BE2C (cell line): ENCODE measurements around the gene DOCK2.

Experiments used
- DNase-seq: peaks from one replicate; pipeline ENCODE4 v3.0.0-alpha.2; 2020
- H3K27me3 ChIP-seq: fragments of 250-450 bp; sonication (Bioruptor Pico); 2 replicates; pipeline ENCODE4 v1.5.1; 2020; ENCODE audit warnings: mild to moderate bottlenecking
- H3K36me3 ChIP-seq: fragments of 250-450 bp; sonication (Bioruptor Pico); 2 replicates; pipeline ENCODE4 v1.5.1; 2020; ENCODE audit warnings: mild to moderate bottlenecking
- H3K4me1 ChIP-seq: fragments of 250-450 bp; sonication (Bioruptor Pico); 2 replicates; pipeline ENCODE4 v1.5.1; 2020
- H3K4me3 ChIP-seq: 2 replicates; pipeline ENCODE4 v1.5.1; 2011; ENCODE audit warnings: low read depth, low read length
- H3K9me3 ChIP-seq: fragments of 250-450 bp; sonication (Bioruptor Pico); 2 replicates; pipeline ENCODE4 v1.5.1; 2020
- TF ChIP-seq, protein P1 (sequence below): IDR thresholded peaks from 2 replicates; pipeline ENCODE4 v1.5.1; 2012; ENCODE audit warnings: mild to moderate bottlenecking, low read depth, low read length

DOCK2 gene

GRCh38 chr5:169893571-169893970 lies 256.5 kb downstream of the DOCK2 start:
- no peak for DNase-seq

DNA sequence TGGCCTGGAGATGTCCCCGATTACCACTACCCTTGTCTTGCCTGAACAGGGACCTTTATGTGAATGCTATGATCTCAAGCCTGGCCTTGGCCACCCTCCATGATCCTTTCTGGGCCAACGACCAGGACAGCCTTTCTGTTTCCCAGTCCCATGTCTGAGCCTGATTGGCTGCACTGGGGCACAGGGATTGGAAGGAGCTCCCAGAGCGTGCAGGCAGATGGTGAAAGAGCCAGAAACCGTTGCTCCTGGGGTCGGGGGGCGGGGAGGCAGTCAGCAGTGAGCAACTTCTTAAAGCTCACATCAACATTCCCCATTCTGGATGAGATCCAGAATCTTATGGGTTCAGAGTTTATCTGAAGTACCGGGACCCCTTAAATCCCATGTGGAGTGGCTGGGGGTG lies 258.9 kb downstream of the DOCK2 start:
- Histone ChIP-seq H3K9me3 (no peaks in the 10 kb centered on the region), H3K36me3 (no peaks in the 10 kb centered on the region), H3K4me3 (no peak overlapping the region), H3K4me1 (no peaks in the 10 kb centered on the region), H3K27me3 (no peaks in the 10 kb centered on the region; the same call in 1 of the 2 replicates)
- TF ChIP-seq, protein P1, sequence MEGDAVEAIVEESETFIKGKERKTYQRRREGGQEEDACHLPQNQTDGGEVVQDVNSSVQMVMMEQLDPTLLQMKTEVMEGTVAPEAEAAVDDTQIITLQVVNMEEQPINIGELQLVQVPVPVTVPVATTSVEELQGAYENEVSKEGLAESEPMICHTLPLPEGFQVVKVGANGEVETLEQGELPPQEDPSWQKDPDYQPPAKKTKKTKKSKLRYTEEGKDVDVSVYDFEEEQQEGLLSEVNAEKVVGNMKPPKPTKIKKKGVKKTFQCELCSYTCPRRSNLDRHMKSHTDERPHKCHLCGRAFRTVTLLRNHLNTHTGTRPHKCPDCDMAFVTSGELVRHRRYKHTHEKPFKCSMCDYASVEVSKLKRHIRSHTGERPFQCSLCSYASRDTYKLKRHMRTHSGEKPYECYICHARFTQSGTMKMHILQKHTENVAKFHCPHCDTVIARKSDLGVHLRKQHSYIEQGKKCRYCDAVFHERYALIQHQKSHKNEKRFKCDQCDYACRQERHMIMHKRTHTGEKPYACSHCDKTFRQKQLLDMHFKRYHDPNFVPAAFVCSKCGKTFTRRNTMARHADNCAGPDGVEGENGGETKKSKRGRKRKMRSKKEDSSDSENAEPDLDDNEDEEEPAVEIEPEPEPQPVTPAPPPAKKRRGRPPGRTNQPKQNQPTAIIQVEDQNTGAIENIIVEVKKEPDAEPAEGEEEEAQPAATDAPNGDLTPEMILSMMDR: no peak
- no peak for DNase-seq

More at GRCh38 chr5:169893571-169893970, 256.5 kb downstream of the DOCK2 start:
- H3K4me3 ChIP-seq: no peak overlapping the region
- no peaks in the 10 kb centered on the region for H3K9me3 ChIP-seq
- no peaks in the 10 kb centered on the region; the same call in 1 of the 2 replicates for H3K27me3 ChIP-seq
- no peaks in the 10 kb centered on the region for H3K4me1 ChIP-seq
- TF ChIP-seq, protein P1: no peak
- no peaks in the 10 kb centered on the region for H3K36me3 ChIP-seq

- TF ChIP-seq, protein P1: no peak
- Histone ChIP-seq H3K27me3 (no peaks in the 10 kb centered on the region; the same call in 1 of the 2 replicates), H3K4me1 (no peaks in the 10 kb centered on the region), H3K36me3 (no peaks in the 10 kb centered on the region), H3K9me3 (no peaks in the 10 kb centered on the region), H3K4me3 (no peak overlapping the region)
- DNase-seq: no peak
Observed at GRCh38 chr5:169897481-169897880, 260.4 kb downstream of the DOCK2 start.

- Histone ChIP-seq H3K4me3 (no peak overlapping the region), H3K27me3 (no peaks in the 10 kb centered on the region; the same call in 1 of the 2 replicates), H3K9me3 (no peaks in the 10 kb centered on the region), H3K4me1 (no peaks in the 10 kb centered on the region), H3K36me3 (no peaks in the 10 kb centered on the region)
- TF ChIP-seq, protein P1: no peak
- DNase-seq: no peak
Observed at GRCh38 chr5:169901896-169902295, 264.8 kb downstream of the DOCK2 start.

GRCh38 chr5:169904059-169904458 lies 267.0 kb downstream of the DOCK2 start:
- Histone ChIP-seq H3K27me3 (no peaks in the 10 kb centered on the region), H3K9me3 (no peaks in the 10 kb centered on the region), H3K4me1 (no peaks in the 10 kb centered on the region), H3K4me3 (no peak overlapping the region), H3K36me3 (no peaks in the 10 kb centered on the region)
- TF ChIP-seq, protein P1: no peak
- DNase-seq: no peak

GRCh38 chr5:169904508-169904907 lies 267.4 kb downstream of the DOCK2 start:
- no peak for DNase-seq
- Histone ChIP-seq H3K9me3 (no peaks in the 10 kb centered on the region), H3K36me3 (no peaks in the 10 kb centered on the region), H3K27me3 (no peaks in the 10 kb centered on the region), H3K4me1 (no peaks in the 10 kb centered on the region), H3K4me3 (no peak overlapping the region)
- TF ChIP-seq, protein P1: no peak
